ENCODE data around the gene SMOC2.

DNA sequence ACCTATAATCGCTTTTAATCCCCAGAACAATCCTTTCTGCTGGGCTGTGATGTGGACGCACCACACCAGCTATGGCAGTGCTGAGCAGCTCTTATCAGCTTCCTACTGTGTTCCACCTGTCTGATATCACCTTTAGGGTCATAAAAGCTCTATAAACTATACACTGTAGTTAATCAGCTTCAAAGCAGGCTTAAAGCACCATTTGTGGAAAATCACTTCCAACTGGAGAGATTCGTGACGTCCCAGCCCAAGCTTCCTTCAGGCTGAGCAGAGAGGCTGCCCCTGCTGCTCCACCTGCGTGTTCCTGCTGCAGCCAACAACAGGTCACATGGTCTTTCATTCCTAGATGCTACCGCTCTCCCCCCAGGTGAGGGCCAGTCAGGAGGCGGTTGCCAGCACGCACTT, 156.5 kb downstream of the SMOC2 start:
- no peak for TF ChIP-seq GATA2 (IDR thresholded peaks at IDR 0.05; ENCODE audit: low read depth, low read length)
- TF ChIP-seq GATA3 (IDR thresholded peaks at IDR 0.05; ENCODE audit: low read depth, low read length) = no peak

Measured in SH-SY5Y (cell line).